Neural progenitor cell (in vitro differentiated cells): ENCODE measurements around the gene ADCY7.
"Not testable (repeated sequence)": the region's sequence is repeated elsewhere in the genome, so short reads cannot be mapped to it uniquely, and the experiment has no call there.

Experiments used
- EZH2 ChIP-seq: fragments of 200-600 bp; sonication (generic); IDR thresholded peaks from 2 replicates; pipeline ENCODE4 v1.6.1; 2017; ENCODE audit warnings: antibody characterized with exemption, mild to moderate bottlenecking, moderate library complexity
- TF ChIP-seq, protein P1 (sequence below): fragments of 200-600 bp; sonication (generic); IDR thresholded peaks from 2 replicates; pipeline ENCODE4 v1.5.1; 2017; ENCODE audit warnings: antibody characterized with exemption, mild to moderate bottlenecking

DNA sequence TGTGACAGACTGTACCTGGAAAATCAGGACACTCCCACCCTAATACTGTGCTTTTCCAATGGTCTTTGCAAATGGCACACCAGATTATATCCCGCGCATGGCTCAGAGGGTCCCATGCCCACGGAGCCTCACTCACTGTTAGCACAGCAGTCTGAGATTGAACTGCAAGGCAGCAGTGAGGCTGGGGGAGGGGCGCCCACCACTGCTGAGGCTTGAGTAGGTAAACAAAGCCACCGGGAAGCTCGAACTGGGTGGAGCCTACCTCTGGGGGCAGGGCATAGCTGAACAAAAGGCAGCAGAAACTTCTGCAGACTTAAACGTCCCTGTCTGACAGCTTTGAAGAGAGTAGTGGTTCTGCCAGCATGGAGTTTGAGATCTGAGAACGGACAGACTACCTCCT is 77.2 kb downstream of the ADCY7 start:
- TF ChIP-seq, protein P1, sequence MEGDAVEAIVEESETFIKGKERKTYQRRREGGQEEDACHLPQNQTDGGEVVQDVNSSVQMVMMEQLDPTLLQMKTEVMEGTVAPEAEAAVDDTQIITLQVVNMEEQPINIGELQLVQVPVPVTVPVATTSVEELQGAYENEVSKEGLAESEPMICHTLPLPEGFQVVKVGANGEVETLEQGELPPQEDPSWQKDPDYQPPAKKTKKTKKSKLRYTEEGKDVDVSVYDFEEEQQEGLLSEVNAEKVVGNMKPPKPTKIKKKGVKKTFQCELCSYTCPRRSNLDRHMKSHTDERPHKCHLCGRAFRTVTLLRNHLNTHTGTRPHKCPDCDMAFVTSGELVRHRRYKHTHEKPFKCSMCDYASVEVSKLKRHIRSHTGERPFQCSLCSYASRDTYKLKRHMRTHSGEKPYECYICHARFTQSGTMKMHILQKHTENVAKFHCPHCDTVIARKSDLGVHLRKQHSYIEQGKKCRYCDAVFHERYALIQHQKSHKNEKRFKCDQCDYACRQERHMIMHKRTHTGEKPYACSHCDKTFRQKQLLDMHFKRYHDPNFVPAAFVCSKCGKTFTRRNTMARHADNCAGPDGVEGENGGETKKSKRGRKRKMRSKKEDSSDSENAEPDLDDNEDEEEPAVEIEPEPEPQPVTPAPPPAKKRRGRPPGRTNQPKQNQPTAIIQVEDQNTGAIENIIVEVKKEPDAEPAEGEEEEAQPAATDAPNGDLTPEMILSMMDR = not testable (repeated sequence)
- not testable (repeated sequence) for TF ChIP-seq EZH2
